Hematopoietic multipotent progenitor cell treated with erythropoietin and hydrocortisone succinate and interleukin-3 and kit ligand, for 6 days (in vitro differentiated cells): ENCODE results near the gene PRR30.
A peak's percentile ranks its signal among the peaks of the same experiment; 100 is the strongest.
"Not testable (repeated sequence)": the region's sequence is repeated elsewhere in the genome, so short reads cannot be mapped to it uniquely, and the experiment has no call there.

Source experiments
- DNase-seq: peaks from one replicate; pipeline ENCODE4 v3.0.0-alpha.2; 2015

PRR30 gene

DNA sequence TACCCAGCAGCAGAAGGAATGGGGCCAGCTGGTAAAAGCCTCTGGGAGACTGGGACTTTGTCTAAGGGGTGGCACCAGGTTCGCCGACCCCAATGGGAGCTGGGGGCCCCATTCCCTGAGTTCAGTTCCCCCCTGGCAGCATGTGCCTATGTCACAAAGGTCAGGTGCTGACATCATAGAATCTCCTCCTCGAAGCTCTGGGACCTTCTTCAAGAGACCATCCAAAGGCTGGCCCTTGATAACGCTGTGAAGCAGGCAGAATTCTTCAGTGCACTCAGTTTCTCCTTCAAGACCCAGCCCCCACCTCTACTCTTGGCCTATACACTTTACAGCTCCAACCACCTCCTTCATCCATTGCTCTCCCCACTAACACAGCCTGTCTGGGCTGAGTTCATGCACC, at the start of gene PRR30:
PRR30 (minus strand) TSS at position 101 of the 400 bp plus-strand sequence. CDS start 1,081 bp downstream, outside the sequence.
- DNase-seq = no peak

GRCh38 chr2:27186613-27187345, 47.6 kb upstream of the PRR30 start:
- DNase-seq = no peak

DNA sequence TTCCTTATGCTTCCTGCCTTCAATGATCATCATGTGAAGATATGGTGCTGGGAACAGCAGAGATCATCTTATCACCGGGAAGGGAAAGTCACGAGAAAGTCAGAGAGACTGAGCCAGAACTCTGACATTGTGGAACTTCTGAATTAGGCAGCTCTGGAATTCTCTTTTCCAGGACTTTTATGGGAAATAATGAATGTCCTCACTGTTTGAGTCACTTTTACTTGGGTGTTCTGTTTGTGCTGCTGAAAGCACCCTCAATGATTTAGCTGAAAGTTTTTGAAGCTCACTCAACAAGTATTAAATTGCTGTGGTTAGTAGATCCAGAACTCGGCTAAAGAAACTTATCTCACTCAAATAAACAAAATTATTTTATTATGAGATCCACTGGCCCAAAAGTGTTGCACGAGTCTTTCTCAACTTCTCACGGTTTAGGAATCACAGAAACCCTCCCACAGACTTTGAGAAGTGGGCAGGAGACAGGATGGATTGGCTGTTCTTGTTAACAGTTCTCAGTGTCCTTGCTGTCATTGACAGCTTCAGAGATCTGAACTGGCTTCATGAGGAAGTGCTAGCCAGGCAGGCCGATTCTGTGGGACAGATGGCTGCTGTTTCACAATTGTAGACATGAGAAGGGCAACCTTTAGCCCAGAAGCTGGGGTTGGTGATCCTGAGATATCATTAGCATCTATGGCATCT, 46.3 kb upstream of the PRR30 start:
- peak; percentile 74 for DNase-seq

DNA sequence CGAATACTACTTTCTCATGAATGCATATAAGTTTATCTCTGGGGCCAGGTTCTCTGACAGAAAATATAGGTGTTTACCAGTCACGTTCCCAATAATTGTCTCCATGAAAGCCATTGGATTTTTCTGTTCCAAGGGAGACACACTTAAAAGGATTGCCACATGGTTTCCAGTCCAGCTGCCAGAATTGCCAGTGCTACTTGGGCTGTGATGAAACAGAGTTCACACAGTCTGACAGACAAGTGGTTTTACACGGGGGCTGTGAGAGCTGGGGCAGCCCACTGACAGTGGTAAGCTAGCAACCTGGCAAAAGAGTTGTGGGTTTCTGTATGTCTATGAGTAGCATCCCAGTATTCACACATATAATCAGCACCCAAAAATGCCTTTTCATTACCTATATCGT, 44.9 kb upstream of the PRR30 start:
- DNase-seq = no peak

- DNase-seq = no peak
Observed at GRCh38 chr2:27182346-27182745, 43.1 kb upstream of the PRR30 start.

- no peak for DNase-seq
Observed at GRCh38 chr2:27179344-27180000, 40.3 kb upstream of the PRR30 start.

DNA sequence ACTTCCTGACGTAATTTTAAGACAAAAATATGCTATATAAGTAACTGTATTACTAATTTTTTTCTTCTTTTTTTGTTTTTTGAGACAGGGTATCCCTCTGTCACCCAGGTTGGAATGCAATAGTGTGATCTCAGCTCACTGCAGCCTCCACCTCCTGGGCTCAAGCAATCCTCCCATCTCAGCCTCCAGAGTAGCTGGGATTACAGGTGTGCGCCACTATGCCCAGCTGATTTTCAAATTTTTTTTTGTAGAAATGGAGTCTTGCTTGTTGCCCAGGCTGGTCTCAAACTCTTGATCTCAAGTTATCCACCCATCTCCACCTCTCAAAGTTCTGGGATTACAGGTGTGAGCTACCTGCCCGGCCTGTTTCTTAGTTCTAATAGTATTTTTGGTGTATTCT, 39.3 kb upstream of the PRR30 start:
- no peak for DNase-seq

GRCh38 chr2:27177441-27178351, 38.5 kb upstream of the PRR30 start:
- DNase-seq = no peak

GRCh38 chr2:27175781-27176180, 36.6 kb upstream of the PRR30 start:
- not testable (repeated sequence) for DNase-seq

DNA sequence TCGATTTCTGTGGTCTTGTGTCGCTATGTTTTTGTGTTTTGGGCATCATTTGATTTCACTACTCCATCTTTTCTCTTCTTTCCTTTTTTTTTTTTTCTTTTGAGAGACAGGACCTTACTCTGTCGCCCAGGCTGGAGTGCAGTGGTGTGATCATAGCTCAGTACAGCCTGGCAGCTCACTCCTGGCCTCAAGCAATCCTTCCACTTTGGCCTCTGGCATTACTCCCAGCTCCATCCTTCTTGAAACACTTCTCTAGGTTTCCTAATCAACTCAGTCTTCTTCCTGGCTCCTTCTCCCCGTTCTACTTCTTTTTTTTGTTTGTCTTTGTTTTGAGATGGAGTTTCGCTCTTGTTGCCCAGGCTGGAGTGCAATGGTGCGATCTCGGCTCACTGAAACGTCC, 36.1 kb upstream of the PRR30 start:
- no peak for DNase-seq

- DNase-seq = no peak
Observed at GRCh38 chr2:27174638-27175037, 35.4 kb upstream of the PRR30 start.

GRCh38 chr2:27171351-27171848, 32.2 kb upstream of the PRR30 start:
- DNase-seq = no peak

- no peak for DNase-seq
Observed at GRCh38 chr2:27170581-27171337, 31.5 kb upstream of the PRR30 start.

GRCh38 chr2:27164960-27165763, 26.0 kb upstream of the PRR30 start:
- no peak for DNase-seq

GRCh38 chr2:27162151-27163121, 23.2 kb upstream of the PRR30 start:
- no peak for DNase-seq

GRCh38 chr2:27160191-27160590, 21.0 kb upstream of the PRR30 start:
- DNase-seq = no peak

GRCh38 chr2:27159271-27159670, 20.1 kb upstream of the PRR30 start:
- no peak for DNase-seq

GRCh38 chr2:27158468-27158867, 19.3 kb upstream of the PRR30 start:
- DNase-seq = no peak

DNA sequence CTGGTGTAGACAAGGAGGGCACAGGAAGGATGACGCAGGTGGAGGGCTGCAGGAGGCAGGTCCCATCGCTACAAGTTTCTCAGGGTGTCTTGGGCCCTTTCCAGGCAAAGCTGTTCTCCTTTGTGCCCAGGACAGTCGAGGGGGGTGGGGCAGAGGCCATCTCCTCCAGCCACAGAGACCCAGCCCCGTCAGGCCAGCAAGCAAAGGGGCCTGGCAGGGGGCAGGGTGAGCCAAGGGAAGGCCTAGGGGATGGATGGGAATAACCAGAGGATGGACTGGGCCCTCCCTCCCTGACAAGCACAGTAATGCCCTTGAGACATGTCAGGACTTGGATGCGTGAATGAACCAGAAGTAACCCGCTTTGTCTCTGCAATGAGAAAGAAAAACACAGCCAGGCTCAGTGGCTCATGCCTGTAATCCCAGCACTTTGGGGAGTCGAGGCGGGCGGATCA, 15.9 kb upstream of the PRR30 start:
- DNase-seq = no peak

- no peak for DNase-seq
Observed at GRCh38 chr2:27154488-27154887, 15.3 kb upstream of the PRR30 start.
